ENCODE data around the gene TRIM40.

DNA sequence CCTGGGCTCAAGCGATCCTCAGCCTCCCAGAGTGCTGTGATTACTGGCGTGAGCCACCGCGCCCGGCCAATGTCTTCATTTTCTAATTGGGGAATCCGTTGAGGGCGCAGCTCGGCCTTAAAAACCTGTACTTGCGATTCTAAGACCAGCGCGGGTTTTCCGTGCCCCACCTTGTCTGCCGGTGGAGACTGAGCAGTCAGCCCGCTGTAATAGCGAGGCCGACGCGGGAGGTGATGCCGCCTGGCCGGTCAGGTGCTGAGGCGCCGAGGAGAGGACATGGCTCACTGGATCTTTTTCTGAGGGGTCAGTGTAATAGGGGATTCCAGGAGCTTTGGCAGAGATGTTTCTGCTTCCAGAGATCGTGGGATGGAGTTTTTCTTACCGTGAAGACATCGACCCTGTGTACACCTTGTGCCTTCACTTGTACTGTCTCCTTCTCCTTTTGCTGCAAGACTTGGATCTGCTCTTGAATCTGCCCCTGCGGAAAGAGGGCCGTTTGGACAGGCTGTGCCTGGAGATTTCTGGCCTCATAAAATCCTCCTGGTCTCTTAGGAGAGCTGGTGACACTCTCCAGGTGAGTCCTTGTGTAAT lies 24.6 kb upstream of the TRIM40 start:
- TF ChIP-seq GATA2 (IDR thresholded peaks at IDR 0.05; ENCODE audit: low read depth, low read length): no peak
- TF ChIP-seq GATA3 (IDR thresholded peaks at IDR 0.05; ENCODE audit: low read depth, low read length): no peak
